HepG2 (cell line): ENCODE measurements around the gene ARPC1B. TPM values are rescaled to one million over a fixed set of nuclear protein-coding genes. Genes with fewer than 3 reads are reported as not detected.

Experiments
- AFF4 ChIP-seq: sonication (generic); formaldehyde crosslinking; IDR thresholded peaks from 2 replicates; pipeline ENCODE4 v1.4.0; 2020; ENCODE audit warnings: missing genetic modification reagents
- FIP1L1 ChIP-seq: fragments of 200-400 bp; formaldehyde crosslinking; IDR thresholded peaks from 2 replicates; pipeline ENCODE4 v1.6.1; 2018; ENCODE audit warnings: low read depth, mild to moderate bottlenecking, low read length, moderate library complexity, borderline replicate concordance; ENCODE audit not compliant: insufficient read depth
- GATAD1 ChIP-seq: IDR thresholded peaks from 2 replicates; pipeline ENCODE4 v1.6.1; 2016; ENCODE audit warnings: missing genetic modification reagents, missing compliant biosample characterization
- HBP1 ChIP-seq: IDR thresholded peaks from 2 replicates; pipeline ENCODE4 v1.6.1; 2016; ENCODE audit warnings: low read depth, control low read depth
- KDM4B ChIP-seq: sonication (generic); formaldehyde crosslinking; IDR thresholded peaks from 2 replicates; pipeline ENCODE4 v1.4.0; 2020; ENCODE audit warnings: missing genetic modification reagents
- KLF15 ChIP-seq: sonication (generic); formaldehyde crosslinking; IDR thresholded peaks from 2 replicates; pipeline ENCODE4 v1.8.1; 2023; ENCODE audit warnings: borderline replicate concordance, mild to moderate bottlenecking, inconsistent platforms, missing genetic modification reagents, mixed read lengths
- MYNN ChIP-seq: sonication (generic); formaldehyde crosslinking; IDR thresholded peaks from 2 replicates; pipeline ENCODE4 v1.4.0; 2020; ENCODE audit warnings: mild to moderate bottlenecking, low read depth, missing genetic modification reagents
- NCOA1 ChIP-seq: sonication (generic); formaldehyde crosslinking; IDR thresholded peaks from 2 replicates; pipeline ENCODE4 v1.9.0; 2021; ENCODE audit warnings: missing genetic modification reagents
- NR2F2 ChIP-seq: IDR thresholded peaks from 2 replicates; pipeline ENCODE4 v1.6.1; 2012; ENCODE audit warnings: low read depth, inconsistent platforms, borderline replicate concordance
- PLRG1 ChIP-seq: fragments of 450-650 bp; conservative IDR thresholded peaks from 2 replicates; pipeline ENCODE4 v1.6.1; 2016
- RFXAP ChIP-seq: sonication (generic); formaldehyde crosslinking; IDR thresholded peaks from 2 replicates; pipeline ENCODE4 v1.4.0; 2020; ENCODE audit warnings: missing genetic modification reagents, borderline replicate concordance
- TAF1 ChIP-seq: sonication (generic); formaldehyde crosslinking; IDR thresholded peaks from 2 replicates; pipeline ENCODE4 v1.4.0; 2020; ENCODE audit warnings: missing genetic modification reagents
- TEF ChIP-seq: sonication (generic); formaldehyde crosslinking; IDR thresholded peaks from 2 replicates; pipeline ENCODE4 v1.5.0; 2020; ENCODE audit warnings: missing genetic modification reagents
- TSC22D2 ChIP-seq: sonication (generic); formaldehyde crosslinking; IDR thresholded peaks from 2 replicates; pipeline ENCODE4 v1.5.1; 2020; ENCODE audit warnings: missing genetic modification reagents, mild to moderate bottlenecking, borderline replicate concordance
- ZBTB33 ChIP-seq: sonication (generic); formaldehyde crosslinking; IDR thresholded peaks from 2 replicates; pipeline ENCODE4 v1.4.0; 2020; ENCODE audit warnings: missing genetic modification reagents
- ZBTB46 ChIP-seq: sonication (generic); formaldehyde crosslinking; IDR thresholded peaks from 2 replicates; pipeline ENCODE4 v1.4.0; 2020; ENCODE audit warnings: mild to moderate bottlenecking, missing genetic modification reagents, borderline replicate concordance
- ZNF747 ChIP-seq: sonication (generic); formaldehyde crosslinking; IDR thresholded peaks from 2 replicates; pipeline ENCODE4 v1.8.1; 2023; ENCODE audit warnings: missing genetic modification reagents, mild to moderate bottlenecking, borderline replicate concordance
- ZNF766 ChIP-seq: sonication (generic); formaldehyde crosslinking; IDR thresholded peaks from 2 replicates; pipeline ENCODE4 v1.5.0; 2020; ENCODE audit warnings: missing genetic modification reagents, borderline replicate concordance
- polyA plus RNA-seq, 8 experiments: library from polyadenylated mRNA; depleted of rRNA in 3 of 8; stranded (reverse) in 7 of 8; unstranded in 1 of 8; fragments of >200 nt; fragmentation: Illumina TruSeq in 4 of 8; extraction: Trizol in 4 of 8; gene quantifications; 2 replicates each; pipeline versions ENCODE4 v1.2.1 to v1.2.3, GENCODE V29; 2011 to 2016; ENCODE audit warnings: low read depth in 4 of 8, missing spikeins in 1 of 8, mixed read lengths in 1 of 8; ENCODE audit not compliant: insufficient read depth in 1 of 8
- total RNA-seq, 5 experiments: library from RNA; depleted of rRNA; stranded (reverse); fragments of >200 nt; fragmentation: Illumina TruSeq; extraction: Trizol; gene quantifications; 2 replicates each; pipeline ENCODE4 v1.2.3, GENCODE V29; 2016; ENCODE audit warnings: low read depth in 1 of 5

ARPC1B gene
- total and polyA plus RNA-seq, 2 of the 13 experiments (the other 11 are each of a cell fraction or from before 2014, with no cell fraction given): 72.9 to 89.1 TPM

DNA sequence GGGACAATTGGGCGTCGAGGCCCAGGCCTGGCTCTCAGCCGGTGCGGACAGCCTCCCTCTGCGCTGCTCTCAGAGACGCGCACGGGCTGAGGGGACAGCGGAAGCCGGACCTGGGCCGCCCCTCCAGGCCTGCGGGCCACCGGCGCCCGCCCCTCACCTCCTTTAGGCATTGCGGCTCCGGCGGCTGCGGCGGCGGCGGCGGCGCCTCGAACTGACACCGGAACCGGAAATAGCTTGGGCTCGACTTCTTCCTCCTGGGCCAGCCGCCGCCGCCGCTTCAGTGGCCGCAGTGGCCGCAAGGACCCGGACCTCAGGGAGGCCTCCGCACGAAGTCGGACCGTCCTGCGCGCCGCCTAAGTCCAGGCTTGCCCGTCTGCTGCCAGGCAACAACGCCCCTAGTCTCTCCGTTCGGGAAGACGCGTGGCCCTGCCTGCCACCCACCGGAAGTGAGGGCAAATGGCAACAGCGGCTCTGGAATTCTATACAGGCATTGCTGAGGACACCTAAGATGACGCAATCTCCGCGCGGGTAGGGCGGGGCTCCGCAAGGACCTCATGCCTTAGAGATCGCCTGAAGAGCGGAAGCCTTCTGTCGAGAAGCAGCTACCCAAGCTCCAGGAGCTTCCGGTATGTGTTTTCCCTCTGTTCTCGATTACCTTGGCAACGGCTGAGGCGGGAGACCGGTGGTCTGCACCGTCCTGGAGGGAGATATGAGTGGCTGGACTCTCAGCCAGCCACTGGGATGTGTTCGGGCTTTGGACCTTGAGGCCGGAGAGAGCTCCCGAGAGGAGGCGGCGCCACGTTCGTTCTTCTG is 34.1 kb downstream of the ARPC1B start, which contains the start of the genes BUD31 and PDAP1 (continued):
- TF ChIP-seq FIP1L1: no peak
- peak; percentile 81 for TF ChIP-seq TAF1 (CRISPR knock-in tag)
- TF ChIP-seq NCOA1: no peak; the same call in 1 of the 2 replicates
- TF ChIP-seq GATAD1 (CRISPR knock-in tag): peak; percentile 90
- TF ChIP-seq PLRG1: no peak
- TF ChIP-seq NR2F2: no peak; the same call in 1 of the 2 replicates
- no peak; the same call in none of the 2 replicates for TF ChIP-seq KDM4B
- 0 out of 2 replicates have a peak, but pooled peaks have one; percentile 31 for TF ChIP-seq KLF15 (CRISPR knock-in tag)
- peak; percentile 28; the same call in 1 of the 2 replicates for TF ChIP-seq TSC22D2 (CRISPR knock-in tag)
- no peak for TF ChIP-seq HBP1 (CRISPR knock-in tag)
- peak; percentile 61; the same call in 1 of the 2 replicates for TF ChIP-seq MYNN (CRISPR knock-in tag)
- no peak; the same call in none of the 2 replicates for TF ChIP-seq RFXAP (CRISPR knock-in tag)
- no peak for TF ChIP-seq ZNF747
- TF ChIP-seq AFF4 (CRISPR knock-in tag): 0 out of 2 replicates have a peak, but pooled peaks have one; percentile 20
- no peak; the same call in 1 of the 2 replicates for TF ChIP-seq ZNF766 (CRISPR knock-in tag)
- TF ChIP-seq TEF (CRISPR knock-in tag): no peak
- no peak for TF ChIP-seq ZBTB46
- peak; percentile 35; the same call in 1 of the 2 replicates for TF ChIP-seq ZBTB33 (CRISPR knock-in tag)
